Stimulated activated naive CD8-positive, alpha-beta T cell treated with anti-CD3 and anti-CD28 coated beads, Interleukin-15, Interleukin-2, amounts not matched to agents 100 U/mL and 50 U/mL, for 24 hours (primary cell): ENCODE data around the gene ZNF263.

Experiments
- ATAC-seq: fragments of 150-1000 bp; cut with Tn5 transposase; one replicate; pipeline ENCODE4 v1.10.0; 2021
- DNase-seq: peaks from one replicate; pipeline ENCODE4 v3.0.0; 2021

Gene ZNF263

DNA sequence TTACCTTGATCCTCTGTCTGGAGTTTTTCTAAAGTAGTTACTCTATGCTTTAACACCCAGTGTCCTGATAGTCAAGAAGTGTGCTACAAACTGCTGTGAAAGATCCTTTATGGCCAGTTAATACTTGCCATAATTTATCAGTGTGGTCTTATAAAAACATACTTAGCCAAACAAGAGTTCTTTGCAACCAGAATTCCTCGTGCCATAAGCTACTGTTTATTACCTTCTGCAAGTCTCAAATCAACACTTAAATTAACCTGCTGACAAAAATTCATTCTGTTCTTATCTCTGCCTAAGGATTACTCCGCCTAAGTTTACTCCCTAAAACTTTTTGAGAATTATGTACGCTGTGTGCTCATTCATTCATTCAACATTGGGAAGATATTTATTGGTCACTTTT is 44.8 kb downstream of the ZNF263 start:
- no peak for DNase-seq
- no peak for ATAC-seq

DNA sequence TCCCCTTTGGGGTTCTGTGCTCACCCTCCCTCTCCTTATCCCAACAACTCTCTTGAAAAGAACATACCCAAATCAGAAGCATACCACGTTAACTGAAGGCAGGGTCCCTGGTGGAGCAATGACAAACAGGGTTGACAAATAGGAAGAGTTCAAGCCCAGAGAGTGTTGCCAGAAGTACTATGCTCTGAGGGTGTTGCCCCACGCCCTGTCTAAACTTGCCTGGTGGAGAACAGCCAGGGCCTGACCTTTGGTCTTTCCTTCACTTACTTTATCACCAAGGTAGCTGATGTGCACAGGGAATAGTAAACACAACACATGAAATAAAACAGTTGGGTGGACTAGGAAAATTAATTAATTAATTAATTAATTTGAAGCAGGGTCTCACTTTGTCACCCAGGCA is 45.4 kb downstream of the ZNF263 start:
- ATAC-seq = no peak
- no peak for DNase-seq
